Lower leg skin (tissue), 3 donors: ENCODE data around the gene ETS1.

Experiments
- POLR2A ChIP-seq, 2 donors: fragments of 450-650 bp; IDR thresholded peaks; one replicate each; pipeline ENCODE4 v1.6.1; 2016 to 2017; ENCODE audit warnings: antibody characterized with exemption in 2 of 2, mild to moderate bottlenecking in 1 of 2, moderate library complexity in 1 of 2
- TF ChIP-seq, protein P1 (sequence below), 3 donors: fragments of 450-650 bp; IDR thresholded peaks; one replicate each; pipeline ENCODE4 v1.5.1; 2016; ENCODE audit warnings: antibody characterized with exemption in 3 of 3, mild to moderate bottlenecking in 3 of 3, moderate library complexity in 2 of 3

DNA sequence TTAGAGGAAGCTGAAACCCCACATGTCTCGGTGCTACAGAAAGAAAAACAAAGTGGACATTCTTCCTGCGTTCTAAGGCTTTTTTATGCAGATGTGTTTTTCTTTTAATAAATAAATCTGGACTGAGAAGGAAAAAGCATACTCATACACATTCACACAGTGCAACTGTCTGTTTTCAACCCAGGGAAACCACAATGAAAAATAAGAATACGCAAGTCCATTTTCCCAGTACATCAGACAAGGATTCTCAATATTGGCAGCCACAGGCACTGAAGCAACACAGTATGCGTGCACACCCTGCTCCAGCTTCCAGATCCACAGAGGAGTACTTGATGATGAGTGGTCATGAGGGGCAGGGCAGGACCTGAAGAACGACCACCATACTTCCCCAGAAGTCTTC, 86.9 kb downstream of the ETS1 start:
- TF ChIP-seq, protein P1, sequence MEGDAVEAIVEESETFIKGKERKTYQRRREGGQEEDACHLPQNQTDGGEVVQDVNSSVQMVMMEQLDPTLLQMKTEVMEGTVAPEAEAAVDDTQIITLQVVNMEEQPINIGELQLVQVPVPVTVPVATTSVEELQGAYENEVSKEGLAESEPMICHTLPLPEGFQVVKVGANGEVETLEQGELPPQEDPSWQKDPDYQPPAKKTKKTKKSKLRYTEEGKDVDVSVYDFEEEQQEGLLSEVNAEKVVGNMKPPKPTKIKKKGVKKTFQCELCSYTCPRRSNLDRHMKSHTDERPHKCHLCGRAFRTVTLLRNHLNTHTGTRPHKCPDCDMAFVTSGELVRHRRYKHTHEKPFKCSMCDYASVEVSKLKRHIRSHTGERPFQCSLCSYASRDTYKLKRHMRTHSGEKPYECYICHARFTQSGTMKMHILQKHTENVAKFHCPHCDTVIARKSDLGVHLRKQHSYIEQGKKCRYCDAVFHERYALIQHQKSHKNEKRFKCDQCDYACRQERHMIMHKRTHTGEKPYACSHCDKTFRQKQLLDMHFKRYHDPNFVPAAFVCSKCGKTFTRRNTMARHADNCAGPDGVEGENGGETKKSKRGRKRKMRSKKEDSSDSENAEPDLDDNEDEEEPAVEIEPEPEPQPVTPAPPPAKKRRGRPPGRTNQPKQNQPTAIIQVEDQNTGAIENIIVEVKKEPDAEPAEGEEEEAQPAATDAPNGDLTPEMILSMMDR (IDR thresholded peaks at IDR 0.05): no peak
- no peak for TF ChIP-seq POLR2A (IDR thresholded peaks at IDR 0.05)
